Bone marrow (tissue), 2 donors: ENCODE measurements around the gene GRIA3.

Experiments used
- DNase-seq, 2 donors: peaks; one replicate each; lab custom pipeline; 2025; lab: John Stamatoyannopoulos, UW

GRIA3 gene

GRCh38 chrX:123199338-123199737, 15.3 kb downstream of the GRIA3 start:
- no peak for DNase-seq

- DNase-seq = no peak
Observed at GRCh38 chrX:123201720-123202119, 17.6 kb downstream of the GRIA3 start.

- DNase-seq = no peak
Observed at GRCh38 chrX:123202523-123202922, 18.4 kb downstream of the GRIA3 start.

- no peak for DNase-seq
Observed at GRCh38 chrX:123203772-123204171, 19.7 kb downstream of the GRIA3 start.

- DNase-seq = no peak
Observed at GRCh38 chrX:123206176-123206575, 22.1 kb downstream of the GRIA3 start.

GRCh38 chrX:123210252-123210651, 26.2 kb downstream of the GRIA3 start:
- no peak for DNase-seq

- no peak for DNase-seq
Observed at GRCh38 chrX:123215397-123216089, 31.5 kb downstream of the GRIA3 start.

GRCh38 chrX:123217077-123217476, 33.0 kb downstream of the GRIA3 start:
- DNase-seq = no peak

GRCh38 chrX:123217728-123218127, 33.6 kb downstream of the GRIA3 start:
- no peak for DNase-seq

GRCh38 chrX:123219916-123220315, 35.8 kb downstream of the GRIA3 start:
- no peak for DNase-seq

- DNase-seq = no peak
Observed at GRCh38 chrX:123222920-123223319, 38.8 kb downstream of the GRIA3 start.

GRCh38 chrX:123223409-123223808, 39.3 kb downstream of the GRIA3 start:
- DNase-seq = no peak

- DNase-seq = no peak
Observed at GRCh38 chrX:123223859-123224258, 39.8 kb downstream of the GRIA3 start.

GRCh38 chrX:123230798-123231197, 46.7 kb downstream of the GRIA3 start:
- DNase-seq = no peak

GRCh38 chrX:123236859-123237258, 52.8 kb downstream of the GRIA3 start:
- DNase-seq = no peak

GRCh38 chrX:123237271-123237670, 53.2 kb downstream of the GRIA3 start:
- no peak for DNase-seq

GRCh38 chrX:123254457-123254856, 70.4 kb downstream of the GRIA3 start:
- DNase-seq = no peak

- DNase-seq = no peak
Observed at GRCh38 chrX:123256378-123256777, 72.3 kb downstream of the GRIA3 start.

GRCh38 chrX:123260920-123261418, 76.9 kb downstream of the GRIA3 start:
- DNase-seq = no peak

GRCh38 chrX:123263270-123263669, 79.2 kb downstream of the GRIA3 start:
- DNase-seq = no peak

- DNase-seq = no peak
Observed at GRCh38 chrX:123263747-123264146, 79.7 kb downstream of the GRIA3 start.

GRCh38 chrX:123267220-123267619, 83.1 kb downstream of the GRIA3 start:
- no peak for DNase-seq

- no peak for DNase-seq
Observed at GRCh38 chrX:123271902-123272301, 87.8 kb downstream of the GRIA3 start.

- DNase-seq = no peak
Observed at GRCh38 chrX:123272630-123273029, 88.6 kb downstream of the GRIA3 start.
